ENCODE measurements around the gene C9orf50.
A peak's percentile ranks its signal among the peaks of the same experiment; 100 is the strongest.

C9orf50 gene

GRCh38 chr9:129665389-129665775, 44.5 kb upstream of the C9orf50 start, which contains the start of gene PRRX2 (continued):
- TF ChIP-seq ZNF398 (tag by site-specific recombination; IDR thresholded peaks at IDR 0.05): 0 out of 2 replicates have a peak, but pooled peaks have one; percentile 22
- TF ChIP-seq ZNF843 (tag by site-specific recombination; IDR thresholded peaks at IDR 0.05): no peak
- TF ChIP-seq ZNF48 (tag by site-specific recombination; IDR thresholded peaks at IDR 0.05): no peak
- TF ChIP-seq ZEB2 (tag by site-specific recombination; IDR thresholded peaks at IDR 0.05): no peak
- no peak for TF ChIP-seq YY1 (tag by site-specific recombination; IDR thresholded peaks at IDR 0.05)
- TF ChIP-seq ATF2 (tag by site-specific recombination; IDR thresholded peaks at IDR 0.05; ENCODE audit: low read depth): no peak
- TF ChIP-seq ZFP37 (tag by site-specific recombination; IDR thresholded peaks at IDR 0.05): no peak
- peak; percentile 96 for TF ChIP-seq ZFHX2 (tag by site-specific recombination; conservative IDR thresholded peaks at IDR 0.05)
- peak; percentile 70; the same call in 1 of the 2 replicates for TF ChIP-seq ZNF777 (tag by site-specific recombination; IDR thresholded peaks at IDR 0.05; ENCODE audit: borderline replicate concordance)
- no peak for TF ChIP-seq ZNF18 (tag by site-specific recombination; IDR thresholded peaks at IDR 0.05)
- no peak for TF ChIP-seq ZNF354C (tag by site-specific recombination; IDR thresholded peaks at IDR 0.05; ENCODE audit: borderline replicate concordance, low read depth)
- no peak for TF ChIP-seq ZNF501 (tag by site-specific recombination; IDR thresholded peaks at IDR 0.05)
- no peak for TF ChIP-seq ZNF626 (tag by site-specific recombination; IDR thresholded peaks at IDR 0.05)
- TF ChIP-seq ZBTB49 (tag by site-specific recombination; IDR thresholded peaks at IDR 0.05; ENCODE audit: low read depth): no peak
- no peak for TF ChIP-seq ZNF26 (tag by site-specific recombination; IDR thresholded peaks at IDR 0.05)

GRCh38 chr9:129664746-129665388, 44.0 kb upstream of the C9orf50 start:
- no peak overlapping the region for H3K27ac ChIP-seq (ENCODE audit: extremely low read depth, low read depth, low read length)
- H3K36me3 ChIP-seq (ENCODE audit: control insufficient read depth in 2 of 2, insufficient read depth in 1 of 2, low read length in 2 of 2): no peaks in the 10 kb centered on the region
- H3K4me3 ChIP-seq (ENCODE audit: low read depth, low read length): no peak overlapping the region
- H3K4me1 ChIP-seq (ENCODE audit: control insufficient read depth, insufficient read depth, low read length): no peaks in the 10 kb centered on the region
- H3K9me3 ChIP-seq (ENCODE audit: control insufficient read depth, insufficient read depth, low read depth, low read length): no peaks in the 10 kb centered on the region
- no peak for TF ChIP-seq ZNF473 (tag by site-specific recombination; IDR thresholded peaks at IDR 0.05)
- TF ChIP-seq GLIS1 (tag by site-specific recombination; IDR thresholded peaks at IDR 0.05): peak; percentile 43; the same call in 1 of the 2 replicates
- TF ChIP-seq ZIC2 (tag by site-specific recombination; IDR thresholded peaks at IDR 0.05): peak; percentile 35; the same call in 1 of the 2 replicates
- CTCF ChIA-PET: interaction anchor here (1.1 kb wide), 1 partner anchor 8 kb away, joined by 3 read pairs; no protein-coding TSS in a partner anchor
- POLR2A ChIA-PET: no interaction called here
